ENCODE results near the gene ANKFY1.
A peak's percentile ranks its signal among the peaks of the same experiment; 100 is the strongest.

ANKFY1 gene

GRCh38 chr17:4182043-4182442 is 81.7 kb downstream of the ANKFY1 start:
- no peak for DNase-seq (ENCODE audit: extremely low read depth, insufficient read length)
- peaks cover 38% of the 10 kb centered on the region for H3K36me3 ChIP-seq (ENCODE audit: control insufficient read depth, insufficient read depth, low read length)
- no peak for TF ChIP-seq CTCF (IDR thresholded peaks at IDR 0.05; ENCODE audit: insufficient read depth, low read length, poor library complexity, severe bottlenecking)
- H3K4me3 ChIP-seq (replicated peaks; ENCODE audit: low read depth, low read length): no peak overlapping the region
- no peaks in the 10 kb centered on the region for H3K27me3 ChIP-seq (replicated peaks; ENCODE audit: control insufficient read depth, insufficient read depth, low read length)

GRCh38 chr17:4180791-4181190 is 83.0 kb downstream of the ANKFY1 start:
- DNase-seq (ENCODE audit: extremely low read depth, insufficient read length): no peak
- Histone ChIP-seq H3K36me3 (ENCODE audit: control insufficient read depth, insufficient read depth, low read length) (peaks cover 35% of the 10 kb centered on the region), H3K27me3 (replicated peaks; ENCODE audit: control insufficient read depth, insufficient read depth, low read length) (no peaks in the 10 kb centered on the region)

GRCh38 chr17:4179071-4179470 is 84.7 kb downstream of the ANKFY1 start:
- H3K36me3 ChIP-seq (ENCODE audit: control insufficient read depth, insufficient read depth, low read length): peaks cover 34% of the 10 kb centered on the region
- no peaks in the 10 kb centered on the region for H3K27me3 ChIP-seq (replicated peaks; ENCODE audit: control insufficient read depth, insufficient read depth, low read length)
- no peak for DNase-seq (ENCODE audit: extremely low read depth, insufficient read length)
- H3K4me3 ChIP-seq (replicated peaks; ENCODE audit: low read depth, low read length): no peak overlapping the region
- no peak for TF ChIP-seq CTCF (IDR thresholded peaks at IDR 0.05; ENCODE audit: insufficient read depth, low read length, poor library complexity, severe bottlenecking)

More at GRCh38 chr17:4180791-4181190, 83.0 kb downstream of the ANKFY1 start:
- no peak overlapping the region for H3K4me3 ChIP-seq (replicated peaks; ENCODE audit: low read depth, low read length)
- no peak for TF ChIP-seq CTCF (IDR thresholded peaks at IDR 0.05; ENCODE audit: insufficient read depth, low read length, poor library complexity, severe bottlenecking)

- Histone ChIP-seq H3K27me3 (replicated peaks; ENCODE audit: control insufficient read depth, insufficient read depth, low read length) (no peaks in the 10 kb centered on the region), H3K36me3 (ENCODE audit: control insufficient read depth, insufficient read depth, low read length) (peaks cover 39% of the 10 kb centered on the region), H3K4me3 (replicated peaks; ENCODE audit: low read depth, low read length) (no peak overlapping the region)
- DNase-seq (ENCODE audit: extremely low read depth, insufficient read length): no peak
- TF ChIP-seq CTCF (IDR thresholded peaks at IDR 0.05; ENCODE audit: insufficient read depth, low read length, poor library complexity, severe bottlenecking): no peak
Observed at GRCh38 chr17:4178651-4179050, 85.1 kb downstream of the ANKFY1 start.

GRCh38 chr17:4177806-4178205 is 86.0 kb downstream of the ANKFY1 start:
- Histone ChIP-seq H3K27me3 (replicated peaks; ENCODE audit: control insufficient read depth, insufficient read depth, low read length) (no peaks in the 10 kb centered on the region), H3K4me3 (replicated peaks; ENCODE audit: low read depth, low read length) (no peak overlapping the region), H3K36me3 (ENCODE audit: control insufficient read depth, insufficient read depth, low read length) (peaks cover 40% of the 10 kb centered on the region)
- no peak for DNase-seq (ENCODE audit: extremely low read depth, insufficient read length)
- TF ChIP-seq CTCF (IDR thresholded peaks at IDR 0.05; ENCODE audit: insufficient read depth, low read length, poor library complexity, severe bottlenecking): no peak

GRCh38 chr17:4176808-4177472 is 86.8 kb downstream of the ANKFY1 start:
- peaks cover 44% of the 10 kb centered on the region for H3K36me3 ChIP-seq (ENCODE audit: control insufficient read depth, insufficient read depth, low read length)
- H3K4me3 ChIP-seq (replicated peaks; ENCODE audit: low read depth, low read length): peak overlapping the region; percentile 24
- no peaks in the 10 kb centered on the region for H3K27me3 ChIP-seq (replicated peaks; ENCODE audit: control insufficient read depth, insufficient read depth, low read length)
- no peak for DNase-seq (ENCODE audit: extremely low read depth, insufficient read length)
- no peak for TF ChIP-seq CTCF (IDR thresholded peaks at IDR 0.05; ENCODE audit: insufficient read depth, low read length, poor library complexity, severe bottlenecking)

Measured in GM06990 (cell line).